Testis (tissue), 3 donors: ENCODE data around the gene NFATC2. TPM values are rescaled to one million over a fixed set of nuclear protein-coding genes. Genes with fewer than 3 reads are reported as not detected.

Source experiments
- DNase-seq: peaks from one replicate; pipeline ENCODE4 v3.0.0-alpha.2; 2019
- H3K27ac ChIP-seq, 2 donors: fragments of 200-600 bp; sonication (generic); one replicate each; pipeline ENCODE4 v1.5.1; 2019
- H3K27me3 ChIP-seq: fragments of 200-600 bp; sonication (generic); one replicate; pipeline ENCODE4 v1.5.1; 2019
- H3K36me3 ChIP-seq: fragments of 200-600 bp; sonication (generic); one replicate; pipeline ENCODE4 v1.5.1; 2017; ENCODE audit warnings: low read depth; ENCODE audit errors: missing control alignments
- H3K4me1 ChIP-seq: fragments of 200-600 bp; sonication (generic); one replicate; pipeline ENCODE4 v1.5.1; 2019
- H3K4me3 ChIP-seq, 2 donors: fragments of 200-600 bp; sonication (generic); one replicate each; pipeline ENCODE4 v1.5.1; 2017 to 2019
- H3K9me3 ChIP-seq: fragments of 200-600 bp; sonication (generic); one replicate; pipeline ENCODE4 v1.5.1; 2017
- POLR2A ChIP-seq: fragments of 450-650 bp; IDR thresholded peaks from one replicate; pipeline ENCODE4 v1.6.1; 2017; ENCODE audit warnings: antibody characterized with exemption, mild to moderate bottlenecking, moderate library complexity
- WGBS, 2 donors: methylation state at CpG; one replicate each; pipeline ENCODE4 v1.1.5; 2018; 5-methylcytosine and 5-hydroxymethylcytosine counted together
- intact Hi-C: fragments of 100-400 bp; cut with DNase I; formaldehyde crosslinking; loops from one replicate; pipeline ENCODE4 v1.15.1; 2023; ENCODE audit warnings: low total_unique reads
- polyA plus RNA-seq: library from polyadenylated mRNA; stranded (reverse); fragments of 350-450 nt; fragmentation: Illumina TruSeq; extraction: RNeasy Lipid Tissue Mini Kit (QIAGEN cat#74804); gene quantifications from one replicate; pipeline ENCODE4 v1.2.3, GENCODE V29; 2014; ENCODE audit warnings: low read depth, low replicate concordance; ENCODE audit not compliant: insufficient read depth
- total RNA-seq, 2 donors: library from RNA; depleted of rRNA; stranded (reverse); fragments of >200 nt; gene quantifications; one replicate each; pipeline ENCODE4 v1.2.3, GENCODE V29; 2016
- TF ChIP-seq, protein P1 (sequence below), 3 experiments: fragments of 450-650 bp in 2 of 3; fragments of 200-600 bp in 1 of 3; sonication (generic) in 1 of 3; IDR thresholded peaks; one replicate each; pipeline ENCODE4 v1.5.1; 2016 to 2019; ENCODE audit warnings: antibody characterized with exemption in 3 of 3, mild to moderate bottlenecking in 2 of 3, moderate library complexity in 1 of 3

Gene NFATC2
- total and polyA plus RNA-seq, 3 donors from 2014 or later: 5.4 to 7.5 (median 6.5) TPM

DNA sequence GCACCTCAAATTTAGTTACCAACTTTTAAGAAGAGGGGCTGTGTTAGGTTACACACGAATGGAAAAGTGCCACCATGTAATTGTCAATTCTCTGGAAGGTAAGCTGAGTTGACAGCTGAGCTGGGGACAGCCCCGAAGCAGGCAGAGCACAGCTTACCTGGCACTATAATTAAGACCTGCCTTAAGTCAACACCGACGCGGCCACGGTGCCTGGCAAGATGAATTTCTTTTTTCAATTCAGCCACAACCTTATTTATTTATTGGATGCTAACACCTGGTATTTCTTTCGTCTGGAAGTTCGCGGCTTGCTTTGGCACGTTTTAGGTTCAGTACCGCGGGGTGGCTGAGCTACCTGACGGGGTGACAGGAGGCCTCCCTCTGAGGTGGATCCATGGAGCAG, 40.6 kb upstream of the NFATC2 start:
- TF ChIP-seq POLR2A: no peak
- TF ChIP-seq, protein P1, sequence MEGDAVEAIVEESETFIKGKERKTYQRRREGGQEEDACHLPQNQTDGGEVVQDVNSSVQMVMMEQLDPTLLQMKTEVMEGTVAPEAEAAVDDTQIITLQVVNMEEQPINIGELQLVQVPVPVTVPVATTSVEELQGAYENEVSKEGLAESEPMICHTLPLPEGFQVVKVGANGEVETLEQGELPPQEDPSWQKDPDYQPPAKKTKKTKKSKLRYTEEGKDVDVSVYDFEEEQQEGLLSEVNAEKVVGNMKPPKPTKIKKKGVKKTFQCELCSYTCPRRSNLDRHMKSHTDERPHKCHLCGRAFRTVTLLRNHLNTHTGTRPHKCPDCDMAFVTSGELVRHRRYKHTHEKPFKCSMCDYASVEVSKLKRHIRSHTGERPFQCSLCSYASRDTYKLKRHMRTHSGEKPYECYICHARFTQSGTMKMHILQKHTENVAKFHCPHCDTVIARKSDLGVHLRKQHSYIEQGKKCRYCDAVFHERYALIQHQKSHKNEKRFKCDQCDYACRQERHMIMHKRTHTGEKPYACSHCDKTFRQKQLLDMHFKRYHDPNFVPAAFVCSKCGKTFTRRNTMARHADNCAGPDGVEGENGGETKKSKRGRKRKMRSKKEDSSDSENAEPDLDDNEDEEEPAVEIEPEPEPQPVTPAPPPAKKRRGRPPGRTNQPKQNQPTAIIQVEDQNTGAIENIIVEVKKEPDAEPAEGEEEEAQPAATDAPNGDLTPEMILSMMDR (IDR thresholded peaks at IDR 0.05): no peak
- H3K9me3 ChIP-seq: no peaks in the 10 kb centered on the region
- H3K27me3 ChIP-seq: no peaks in the 10 kb centered on the region
- H3K27ac ChIP-seq: no peak overlapping the region
- no peak for DNase-seq
- no peaks in the 10 kb centered on the region for H3K4me1 ChIP-seq
- 70 to 74% methylated on average over 13 of the region's 13 CpGs for WGBS, 2 donors
- H3K4me3 ChIP-seq: no peak overlapping the region
- H3K36me3 ChIP-seq: no peaks in the 10 kb centered on the region
- intact Hi-C loops: no loop called here

DNA sequence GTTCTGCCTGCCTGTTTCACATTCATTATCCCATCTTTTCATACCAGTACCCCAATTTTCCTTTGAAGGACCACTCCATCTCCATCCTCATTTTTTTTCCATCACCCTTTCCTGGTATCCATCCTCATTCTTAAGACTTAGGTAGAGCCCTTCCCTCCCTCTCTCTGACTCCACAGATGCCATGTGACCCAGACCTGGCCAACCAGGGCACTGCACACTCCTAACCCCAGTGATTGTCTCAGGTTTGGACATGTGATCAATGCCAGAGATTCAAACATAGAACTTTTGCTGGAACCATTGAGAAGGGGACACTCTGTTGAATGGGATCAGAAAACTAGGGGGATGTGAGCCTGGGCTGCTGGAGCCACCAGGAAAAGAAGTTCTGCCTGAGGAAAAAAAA, 39.1 kb upstream of the NFATC2 start:
- no peak for DNase-seq
- no peak overlapping the region for H3K27ac ChIP-seq
- H3K27me3 ChIP-seq: no peaks in the 10 kb centered on the region
- H3K4me1 ChIP-seq: no peaks in the 10 kb centered on the region
- no peaks in the 10 kb centered on the region for H3K9me3 ChIP-seq
- intact Hi-C loops: no loop called here
- H3K36me3 ChIP-seq: no peaks in the 10 kb centered on the region
- no peak overlapping the region for H3K4me3 ChIP-seq
- TF ChIP-seq POLR2A: no peak
- TF ChIP-seq, protein P1 (IDR thresholded peaks at IDR 0.05): no peak

DNA sequence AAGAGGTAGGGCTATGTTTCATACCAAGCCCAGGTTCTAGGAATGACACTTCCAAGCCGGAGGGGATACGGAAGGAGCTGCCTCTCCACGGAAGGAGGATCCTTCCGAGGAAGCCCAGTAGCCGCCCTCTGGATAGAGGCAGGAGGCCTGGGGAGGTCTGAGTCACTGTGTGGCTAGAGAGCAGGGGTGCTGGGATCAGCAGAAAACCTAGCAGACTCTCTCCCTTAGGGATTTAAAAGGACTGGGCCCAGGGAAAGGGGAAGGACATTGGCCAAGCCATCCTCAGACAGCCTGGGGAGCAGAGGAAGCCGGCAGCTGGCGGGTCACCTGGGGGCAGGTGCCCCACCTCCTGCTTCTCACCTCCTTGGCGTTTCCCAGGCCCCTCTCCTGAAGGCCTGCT, 36.6 kb upstream of the NFATC2 start:
- 55 to 57% methylated on average over 7 to 8 of the region's 8 CpGs for WGBS, 2 donors
- Histone ChIP-seq H3K27ac (no peak overlapping the region), H3K4me1 (no peaks in the 10 kb centered on the region), H3K9me3 (no peaks in the 10 kb centered on the region), H3K27me3 (no peaks in the 10 kb centered on the region), H3K4me3 (no peak overlapping the region), H3K36me3 (no peaks in the 10 kb centered on the region)
- intact Hi-C loops: no loop called here
- TF ChIP-seq, protein P1 (IDR thresholded peaks at IDR 0.05): no peak
- TF ChIP-seq POLR2A: no peak
- DNase-seq: no peak

DNA sequence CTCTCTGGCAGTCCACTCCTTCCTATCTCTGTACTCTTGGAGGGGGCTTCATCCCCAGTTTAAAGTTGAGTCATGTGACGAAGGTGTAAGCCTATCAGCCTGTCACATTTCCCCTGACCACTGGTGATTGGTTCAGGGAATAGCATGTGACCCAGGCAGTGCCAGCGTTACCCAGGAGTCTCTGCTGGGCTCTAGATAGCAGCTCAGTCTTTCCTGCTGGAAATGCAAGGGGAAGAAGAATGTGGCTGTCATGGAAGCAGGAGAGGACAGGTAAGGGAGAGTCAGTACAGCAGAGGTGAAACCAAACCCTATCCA, 35.6 kb upstream of the NFATC2 start:
- 73 to 79% methylated on average over 2 of the region's 2 CpGs for WGBS, 2 donors
- H3K27ac ChIP-seq: no peak overlapping the region
- H3K4me3 ChIP-seq: no peak overlapping the region
- no peaks in the 10 kb centered on the region for H3K9me3 ChIP-seq
- H3K36me3 ChIP-seq: no peaks in the 10 kb centered on the region
- DNase-seq: no peak
- intact Hi-C loops: no loop called here
- H3K4me1 ChIP-seq: no peaks in the 10 kb centered on the region
- H3K27me3 ChIP-seq: no peaks in the 10 kb centered on the region
- TF ChIP-seq, protein P1 (IDR thresholded peaks at IDR 0.05): no peak
- no peak for TF ChIP-seq POLR2A

DNA sequence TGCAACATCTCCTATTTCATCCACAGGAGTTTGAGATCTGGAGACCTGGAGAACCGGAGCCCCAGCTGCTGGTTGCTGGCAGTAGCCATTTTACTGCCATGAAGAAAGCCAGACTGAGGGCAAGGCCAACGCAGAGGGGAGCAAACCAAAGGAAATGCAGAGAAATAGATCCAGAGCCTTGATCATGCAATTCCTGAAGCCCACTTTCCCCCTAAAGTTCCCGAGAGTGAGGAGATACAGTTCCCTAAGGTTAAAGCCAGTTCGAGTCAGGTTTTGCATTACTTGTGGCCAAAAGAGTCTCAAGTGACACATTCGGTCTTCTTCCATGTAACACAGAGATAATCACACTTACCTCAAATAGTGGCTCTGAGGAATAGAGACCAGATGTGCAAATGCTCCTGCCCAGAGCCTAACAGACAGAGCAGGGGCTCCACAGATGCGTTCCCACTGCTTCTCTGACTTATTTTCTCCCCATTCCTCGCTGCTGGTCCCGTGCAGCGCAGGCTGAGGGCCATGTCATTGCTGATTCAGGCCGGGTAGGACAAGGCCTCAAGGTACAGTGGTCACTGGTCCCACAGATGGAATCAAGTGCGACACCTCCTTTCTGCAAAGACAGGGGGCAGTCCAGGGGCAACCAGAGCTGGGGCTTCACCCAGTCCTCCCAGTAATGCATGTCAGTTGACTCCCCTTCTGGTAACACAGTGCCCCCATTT, 35.1 kb upstream of the NFATC2 start:
- no peaks in the 10 kb centered on the region for H3K36me3 ChIP-seq
- no peak for TF ChIP-seq POLR2A
- TF ChIP-seq, protein P1 (IDR thresholded peaks at IDR 0.05): no peak
- no peaks in the 10 kb centered on the region for H3K4me1 ChIP-seq
- DNase-seq: no peak
- WGBS, 2 donors: 79 to 84% methylated on average over 11 of the region's 11 CpGs
- H3K4me3 ChIP-seq: no peak overlapping the region
- H3K27me3 ChIP-seq: no peaks in the 10 kb centered on the region
- no peak overlapping the region for H3K27ac ChIP-seq
- intact Hi-C loops: no loop called here
- no peaks in the 10 kb centered on the region for H3K9me3 ChIP-seq
